ENCODE results near the gene GLYR1.
"Not testable (repeated sequence)": the region's sequence is repeated elsewhere in the genome, so short reads cannot be mapped to it uniquely, and the experiment has no call there.

The GLYR1 gene

GRCh38 chr16:4846901-4847773 is at the start of gene GLYR1, which contains the start of gene UBN1:
TSS of gene GLYR1 (minus strand) at chr16:4847288. CDS start at chr16:4847265, 23 bp downstream.
TSS of gene UBN1 (plus strand) at chr16:4847481. CDS start at chr16:4852918, 5,437 bp downstream.
- peak; percentile 89 to 97 for DNase-seq

GRCh38 chr16:4896761-4897160 is 49.7 kb upstream of the GLYR1 start:
- not testable (repeated sequence) for DNase-seq

GRCh38 chr16:4895366-4895765 is 48.3 kb upstream of the GLYR1 start:
- DNase-seq = no peak

GRCh38 chr16:4894276-4895150 is 47.4 kb upstream of the GLYR1 start:
- DNase-seq = no peak

GRCh38 chr16:4893103-4893862 is 46.2 kb upstream of the GLYR1 start:
- no peak for DNase-seq

GRCh38 chr16:4892361-4893102 is 45.4 kb upstream of the GLYR1 start:
- no peak for DNase-seq

GRCh38 chr16:4891886-4892216 is 44.8 kb upstream of the GLYR1 start:
- DNase-seq = no peak

GRCh38 chr16:4891097-4891885 is 44.2 kb upstream of the GLYR1 start:
- no peak for DNase-seq

- DNase-seq = no peak
These were observed 43.6 kb upstream of the GLYR1 start for GRCh38 chr16:4890686-4891085.

- peak in 1 of 2 experiments; percentile 5 for DNase-seq
These were observed 42.9 kb upstream of the GLYR1 start for GRCh38 chr16:4890026-4890425.

GRCh38 chr16:4888428-4889135 is 41.5 kb upstream of the GLYR1 start:
- DNase-seq = no peak

- DNase-seq = no peak
These were observed 39.1 kb upstream of the GLYR1 start for GRCh38 chr16:4886151-4886550.

- no peak for DNase-seq
These were observed 38.1 kb upstream of the GLYR1 start for GRCh38 chr16:4884972-4885874.

- DNase-seq = no peak
These were observed 37.1 kb upstream of the GLYR1 start for GRCh38 chr16:4884209-4884608.

GRCh38 chr16:4883501-4883900 is 36.4 kb upstream of the GLYR1 start:
- DNase-seq = no peak

- no peak for DNase-seq
These were observed 35.7 kb upstream of the GLYR1 start for GRCh38 chr16:4882633-4883285.

GRCh38 chr16:4882000-4882632 is 35.0 kb upstream of the GLYR1 start:
- DNase-seq = no peak

- DNase-seq = no peak
These were observed 33.0 kb upstream of the GLYR1 start for GRCh38 chr16:4880006-4880580.
